Activated CD4-positive, alpha-beta T cell treated with anti-CD3 and anti-CD28 coated beads, Interleukin-2, amount 50 U/mL, for 4 hours (primary cell): ENCODE measurements around the gene STX18.

Experiments used
- DNase-seq, 2 experiments: peaks; one replicate each; pipeline ENCODE4 v3.0.0-alpha.2; 2020

Gene STX18

GRCh38 chr4:4374388-4375098, 167.3 kb downstream of the STX18 start:
- DNase-seq, result no peak
